OCI-LY1 (cell line): ENCODE results near the gene SHC3.

ENCODE experiments used
- H2AFZ ChIP-seq: fragments of 200-600 bp; sonication (generic), shearing (Covaris generic); 2 replicates; pipeline ENCODE4 v1.6.0; 2014; ENCODE audit warnings: antibody characterized with exemption, mild to moderate bottlenecking, low read length
- H3F3A ChIP-seq: fragments of 200-600 bp; sonication (generic), shearing (Covaris generic); 2 replicates; pipeline ENCODE4 v1.6.0; 2014; ENCODE audit warnings: mild to moderate bottlenecking, antibody characterized with exemption, low read length, moderate library complexity; ENCODE audit not compliant: insufficient read depth
- H3K27ac ChIP-seq: fragments of 200-600 bp; sonication (generic); 2 replicates; pipeline ENCODE4 v1.5.1; 2014; ENCODE audit warnings: low read length, mixed run types, mild to moderate bottlenecking, low read depth; ENCODE audit not compliant: poor library complexity, severe bottlenecking
- H3K27me3 ChIP-seq: fragments of 200-600 bp; sonication (generic); 2 replicates; pipeline ENCODE4 v1.6.0; 2014; ENCODE audit warnings: antibody characterized with exemption, mild to moderate bottlenecking, low read length, moderate library complexity; ENCODE audit not compliant: insufficient read depth
- H3K36me3 ChIP-seq: fragments of 200-600 bp; sonication (generic); 2 replicates; pipeline ENCODE4 v1.6.1; 2014; ENCODE audit warnings: mild to moderate bottlenecking, antibody characterized with exemption, low read length, moderate library complexity, mixed read lengths; ENCODE audit not compliant: insufficient read depth
- H3K4me1 ChIP-seq: fragments of 200-600 bp; sonication (generic); 2 replicates; pipeline ENCODE4 v1.5.1; 2014; ENCODE audit warnings: mild to moderate bottlenecking, low read length, moderate library complexity; ENCODE audit not compliant: insufficient read depth, severe bottlenecking
- H3K4me2 ChIP-seq: fragments of 200-600 bp; sonication (generic), shearing (Covaris generic); 2 replicates; pipeline ENCODE4 v1.6.1; 2014; ENCODE audit warnings: low read length
- H3K4me3 ChIP-seq: fragments of 200-600 bp; sonication (generic); 2 replicates; pipeline ENCODE4 v1.5.1; 2014; ENCODE audit warnings: low read length, low read depth, mild to moderate bottlenecking, mixed read lengths; ENCODE audit not compliant: poor library complexity, severe bottlenecking
- H3K79me2 ChIP-seq: fragments of 200-600 bp; shearing (Covaris generic); 2 replicates; pipeline ENCODE4 v1.6.1; 2016; ENCODE audit warnings: mixed run types, low read length, mixed read lengths; ENCODE audit not compliant: insufficient read depth
- H3K9ac ChIP-seq: fragments of 200-600 bp; sonication (generic), shearing (Covaris generic); 2 replicates; pipeline ENCODE4 v1.6.1; 2014; ENCODE audit warnings: mild to moderate bottlenecking, low read length, mixed read lengths
- H3K9me2 ChIP-seq: fragments of 200-600 bp; sonication (generic), shearing (Covaris generic); 2 replicates; pipeline ENCODE4 v1.6.1; 2014; ENCODE audit warnings: low read depth, mild to moderate bottlenecking, low read length, mixed read lengths
- H3K9me3 ChIP-seq: fragments of 200-600 bp; shearing (Covaris generic); 2 replicates; pipeline ENCODE4 v1.6.1; 2014; ENCODE audit warnings: low read length, mixed read lengths
- H4K20me1 ChIP-seq: fragments of 200-600 bp; sonication (generic), shearing (Covaris generic); 2 replicates; pipeline ENCODE4 v1.6.0; 2016; ENCODE audit warnings: mild to moderate bottlenecking, low read length; ENCODE audit not compliant: insufficient read depth
- EZH2 ChIP-seq: fragments of 200-600 bp; sonication (generic), shearing (Covaris generic); IDR thresholded peaks from 2 replicates; pipeline ENCODE4 v1.8.0; 2017; ENCODE audit warnings: borderline replicate concordance, mixed run types, mild to moderate bottlenecking, antibody characterized with exemption, low read length, moderate library complexity, mixed read lengths
- TF ChIP-seq, protein P1 (sequence below): fragments of 200-600 bp; sonication (generic), shearing (Covaris generic); IDR thresholded peaks from 2 replicates; pipeline ENCODE4 v1.5.1; 2017; ENCODE audit warnings: mild to moderate bottlenecking, antibody characterized with exemption, low read length, moderate library complexity, mixed read lengths

Gene SHC3

DNA sequence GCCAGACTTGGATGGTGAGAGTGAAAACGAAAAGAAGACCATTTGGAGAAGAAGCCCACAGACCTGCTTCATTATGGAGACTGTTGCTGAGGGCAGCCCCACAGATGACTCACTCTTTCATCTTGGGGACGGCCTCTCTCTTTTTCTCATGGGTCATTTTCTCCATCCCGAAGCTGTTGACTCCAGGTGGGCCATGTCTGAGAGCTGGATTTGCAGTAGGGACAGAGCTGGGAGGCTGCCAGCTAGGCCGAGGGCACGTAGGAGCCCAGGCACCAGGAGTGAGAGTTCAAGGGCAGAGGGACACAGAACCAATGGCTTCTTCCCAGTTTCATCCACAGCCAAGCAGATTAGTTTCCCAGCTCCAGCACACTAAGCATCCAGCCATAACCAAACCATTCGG, 95.0 kb downstream of the SHC3 start:
- no peak overlapping the region for H3K4me3 ChIP-seq
- H3K36me3 ChIP-seq = no peaks in the 10 kb centered on the region
- no peak overlapping the region for H3K27ac ChIP-seq
- no peaks in the 10 kb centered on the region for H3F3A ChIP-seq
- no peak overlapping the region for H2AFZ ChIP-seq
- H3K9me3 ChIP-seq = no peaks in the 10 kb centered on the region
- H3K9ac ChIP-seq = no peak overlapping the region
- H3K27me3 ChIP-seq = no peaks in the 10 kb centered on the region
- no peaks in the 10 kb centered on the region for H3K79me2 ChIP-seq
- no peaks in the 10 kb centered on the region for H3K4me1 ChIP-seq
- TF ChIP-seq EZH2 = no peak
- TF ChIP-seq, protein P1, sequence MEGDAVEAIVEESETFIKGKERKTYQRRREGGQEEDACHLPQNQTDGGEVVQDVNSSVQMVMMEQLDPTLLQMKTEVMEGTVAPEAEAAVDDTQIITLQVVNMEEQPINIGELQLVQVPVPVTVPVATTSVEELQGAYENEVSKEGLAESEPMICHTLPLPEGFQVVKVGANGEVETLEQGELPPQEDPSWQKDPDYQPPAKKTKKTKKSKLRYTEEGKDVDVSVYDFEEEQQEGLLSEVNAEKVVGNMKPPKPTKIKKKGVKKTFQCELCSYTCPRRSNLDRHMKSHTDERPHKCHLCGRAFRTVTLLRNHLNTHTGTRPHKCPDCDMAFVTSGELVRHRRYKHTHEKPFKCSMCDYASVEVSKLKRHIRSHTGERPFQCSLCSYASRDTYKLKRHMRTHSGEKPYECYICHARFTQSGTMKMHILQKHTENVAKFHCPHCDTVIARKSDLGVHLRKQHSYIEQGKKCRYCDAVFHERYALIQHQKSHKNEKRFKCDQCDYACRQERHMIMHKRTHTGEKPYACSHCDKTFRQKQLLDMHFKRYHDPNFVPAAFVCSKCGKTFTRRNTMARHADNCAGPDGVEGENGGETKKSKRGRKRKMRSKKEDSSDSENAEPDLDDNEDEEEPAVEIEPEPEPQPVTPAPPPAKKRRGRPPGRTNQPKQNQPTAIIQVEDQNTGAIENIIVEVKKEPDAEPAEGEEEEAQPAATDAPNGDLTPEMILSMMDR = no peak
- no peaks in the 10 kb centered on the region for H3K9me2 ChIP-seq
- H4K20me1 ChIP-seq = no peaks in the 10 kb centered on the region
- no peak overlapping the region for H3K4me2 ChIP-seq

DNA sequence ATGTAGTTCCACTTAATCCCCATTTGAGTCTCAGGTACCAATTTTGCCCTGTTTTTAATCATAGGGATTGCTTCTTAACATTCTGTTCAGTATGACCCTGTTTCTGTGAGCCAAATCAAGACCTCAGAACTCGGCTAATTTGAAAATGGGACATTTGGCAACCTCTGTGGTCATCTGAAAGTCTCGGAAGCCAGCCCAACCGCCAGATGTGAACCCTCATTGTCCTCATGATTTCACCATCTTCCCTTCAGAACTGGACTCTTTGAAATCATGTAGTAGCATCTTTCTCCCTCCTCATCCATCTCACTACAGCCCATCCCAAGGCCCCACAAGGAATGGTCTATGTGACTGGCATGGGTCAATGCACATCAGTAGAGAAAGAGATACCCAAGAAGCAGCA, 98.4 kb downstream of the SHC3 start:
- no peaks in the 10 kb centered on the region for H3K9me3 ChIP-seq
- 0 out of 2 replicates have a peak, but pooled peaks cover 2% of the 10 kb centered on the region for H3K27me3 ChIP-seq
- H3K27ac ChIP-seq = no peak overlapping the region
- H3F3A ChIP-seq = no peaks in the 10 kb centered on the region
- H3K36me3 ChIP-seq = no peaks in the 10 kb centered on the region
- H2AFZ ChIP-seq = no peak overlapping the region
- H4K20me1 ChIP-seq = no peaks in the 10 kb centered on the region
- no peak overlapping the region for H3K4me2 ChIP-seq
- H3K9ac ChIP-seq = no peak overlapping the region
- no peak overlapping the region for H3K4me3 ChIP-seq
- no peaks in the 10 kb centered on the region for H3K9me2 ChIP-seq
- no peak for TF ChIP-seq EZH2
- TF ChIP-seq, protein P1 = no peak
- no peaks in the 10 kb centered on the region for H3K79me2 ChIP-seq
- H3K4me1 ChIP-seq = no peaks in the 10 kb centered on the region

DNA sequence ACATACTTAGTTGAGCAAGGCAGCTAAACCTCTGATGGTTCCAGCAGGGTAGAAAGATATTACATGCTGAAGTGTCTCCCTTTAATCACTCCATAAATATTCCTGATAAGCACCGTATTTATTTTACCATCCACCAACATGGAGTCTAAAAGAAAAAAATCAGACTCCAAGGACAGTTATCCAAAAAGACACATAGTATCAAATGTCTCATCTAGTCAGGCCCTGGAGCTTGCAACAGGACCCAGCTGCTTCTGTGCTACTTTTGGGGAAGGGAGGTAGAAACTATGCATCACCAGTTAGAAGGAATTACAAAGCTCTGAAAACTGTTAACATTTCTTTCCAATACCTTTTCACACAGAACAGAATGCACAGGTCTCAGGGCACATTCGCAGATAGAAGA, 99.2 kb downstream of the SHC3 start:
- Histone ChIP-seq H2AFZ (no peak overlapping the region), H3K9me3 (no peaks in the 10 kb centered on the region), H3K9ac (no peak overlapping the region), H3K4me2 (no peak overlapping the region), H3K9me2 (no peaks in the 10 kb centered on the region), H3K27ac (no peak overlapping the region), H3K4me1 (no peaks in the 10 kb centered on the region), H3K4me3 (no peak overlapping the region), H3F3A (no peaks in the 10 kb centered on the region), H3K27me3 (0 out of 2 replicates have a peak, but pooled peaks cover 2% of the 10 kb centered on the region), H3K79me2 (no peaks in the 10 kb centered on the region), H3K36me3 (no peaks in the 10 kb centered on the region), H4K20me1 (no peaks in the 10 kb centered on the region)
- TF ChIP-seq, protein P1 = no peak
- TF ChIP-seq EZH2 = no peak
